ENCODE measurements around the gene FAM222B.

FAM222B gene

DNA sequence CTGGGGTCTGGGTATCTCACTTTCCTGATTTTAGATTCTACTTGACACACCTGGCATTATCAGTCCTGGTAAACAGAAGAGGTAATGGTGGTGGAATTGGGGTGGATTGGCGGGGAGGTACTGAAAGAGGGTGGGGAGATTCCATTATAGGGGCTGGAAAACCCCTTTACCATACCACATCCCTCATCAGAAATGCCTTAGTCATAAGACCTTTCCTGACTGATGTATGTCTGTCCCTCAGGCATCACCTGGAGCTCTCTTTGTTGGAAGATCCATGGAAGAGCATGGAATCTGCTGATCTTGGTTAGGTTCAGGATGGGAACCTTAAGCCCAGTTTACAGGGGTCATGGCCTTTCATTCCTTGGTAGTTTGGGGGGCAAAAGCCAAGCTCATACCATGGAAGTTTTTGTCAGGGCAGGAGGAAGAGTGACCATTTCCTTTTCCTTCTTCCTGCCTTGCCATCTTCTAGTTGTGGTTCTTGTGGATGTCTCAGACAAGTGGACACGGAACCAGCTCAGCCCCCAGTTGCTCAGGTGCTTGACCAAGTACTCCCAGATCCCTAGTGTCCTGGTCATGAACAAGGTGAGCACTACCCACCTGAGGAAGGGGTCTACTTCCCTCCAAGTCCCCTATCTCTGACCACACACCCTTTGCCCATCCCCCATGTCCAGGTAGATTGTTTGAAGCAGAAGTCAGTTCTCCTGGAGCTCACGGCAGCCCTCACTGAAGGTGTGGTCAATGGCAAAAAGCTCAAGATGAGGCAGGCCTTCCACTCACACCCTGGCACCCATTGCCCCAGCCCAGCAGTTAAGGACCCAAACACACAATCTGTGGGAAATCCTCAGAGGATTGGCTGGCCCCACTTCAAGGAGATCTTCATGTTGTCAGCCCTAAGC, 15.6 kb upstream of the FAM222B start:
- 0 out of 2 replicates have a peak, but pooled peaks cover 2% of the 10 kb centered on the region for H3F3A ChIP-seq (ENCODE audit: control insufficient read depth, insufficient read depth)
- H3K36me3 ChIP-seq (ENCODE audit: control insufficient read depth, low read length) = peaks cover 35% of the 10 kb centered on the region
- no peak overlapping the region for H3K4me3 ChIP-seq (ENCODE audit: low read length)
- peaks cover 18% of the 10 kb centered on the region for H3K4me1 ChIP-seq (ENCODE audit: control insufficient read depth, low read length)
- no peaks in the 10 kb centered on the region for H4K20me1 ChIP-seq (ENCODE audit: control insufficient read depth, insufficient read depth, low read depth, low read length)
- no peaks in the 10 kb centered on the region for H3K9me2 ChIP-seq (replicated peaks; ENCODE audit: control insufficient read depth, low read length)
- H3K79me2 ChIP-seq (ENCODE audit: control insufficient read depth, low read length) = peaks cover 24% of the 10 kb centered on the region
- H3K4me2 ChIP-seq (ENCODE audit: low read length) = no peak overlapping the region
- H3K27me3 ChIP-seq (ENCODE audit: control insufficient read depth, low read length) = no peaks in the 10 kb centered on the region
- no peaks in the 10 kb centered on the region for H3K9me3 ChIP-seq (ENCODE audit: control insufficient read depth, insufficient read depth, low read length)
- TF ChIP-seq, protein P1, sequence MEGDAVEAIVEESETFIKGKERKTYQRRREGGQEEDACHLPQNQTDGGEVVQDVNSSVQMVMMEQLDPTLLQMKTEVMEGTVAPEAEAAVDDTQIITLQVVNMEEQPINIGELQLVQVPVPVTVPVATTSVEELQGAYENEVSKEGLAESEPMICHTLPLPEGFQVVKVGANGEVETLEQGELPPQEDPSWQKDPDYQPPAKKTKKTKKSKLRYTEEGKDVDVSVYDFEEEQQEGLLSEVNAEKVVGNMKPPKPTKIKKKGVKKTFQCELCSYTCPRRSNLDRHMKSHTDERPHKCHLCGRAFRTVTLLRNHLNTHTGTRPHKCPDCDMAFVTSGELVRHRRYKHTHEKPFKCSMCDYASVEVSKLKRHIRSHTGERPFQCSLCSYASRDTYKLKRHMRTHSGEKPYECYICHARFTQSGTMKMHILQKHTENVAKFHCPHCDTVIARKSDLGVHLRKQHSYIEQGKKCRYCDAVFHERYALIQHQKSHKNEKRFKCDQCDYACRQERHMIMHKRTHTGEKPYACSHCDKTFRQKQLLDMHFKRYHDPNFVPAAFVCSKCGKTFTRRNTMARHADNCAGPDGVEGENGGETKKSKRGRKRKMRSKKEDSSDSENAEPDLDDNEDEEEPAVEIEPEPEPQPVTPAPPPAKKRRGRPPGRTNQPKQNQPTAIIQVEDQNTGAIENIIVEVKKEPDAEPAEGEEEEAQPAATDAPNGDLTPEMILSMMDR (IDR thresholded peaks at IDR 0.05; ENCODE audit: low read depth, low read length, poor library complexity, severe bottlenecking) = no peak
- TF ChIP-seq EZH2phosphoT487 (IDR thresholded peaks at IDR 0.05; ENCODE audit: borderline replicate concordance, low read length) = no peak
- no peak overlapping the region for H3K27ac ChIP-seq (ENCODE audit: low read depth, low read length)

GRCh38 chr17:28856028-28856574, 13.5 kb upstream of the FAM222B start:
- peaks cover 24% of the 10 kb centered on the region for H3K79me2 ChIP-seq (ENCODE audit: control insufficient read depth, low read length)
- no peaks in the 10 kb centered on the region for H3K9me3 ChIP-seq (ENCODE audit: control insufficient read depth, insufficient read depth, low read length)
- peaks cover 29% of the 10 kb centered on the region for H3K36me3 ChIP-seq (ENCODE audit: control insufficient read depth, low read length)
- TF ChIP-seq EZH2phosphoT487 (IDR thresholded peaks at IDR 0.05; ENCODE audit: borderline replicate concordance, low read length) = no peak
- TF ChIP-seq, protein P1 (IDR thresholded peaks at IDR 0.05; ENCODE audit: low read depth, low read length, poor library complexity, severe bottlenecking) = no peak
- H4K20me1 ChIP-seq (ENCODE audit: control insufficient read depth, insufficient read depth, low read depth, low read length) = no peaks in the 10 kb centered on the region
- H3K27me3 ChIP-seq (ENCODE audit: control insufficient read depth, low read length) = no peaks in the 10 kb centered on the region
- H3K27ac ChIP-seq (ENCODE audit: low read depth, low read length) = no peak overlapping the region
- 0 out of 2 replicates have a peak, but pooled peaks cover 2% of the 10 kb centered on the region for H3F3A ChIP-seq (ENCODE audit: control insufficient read depth, insufficient read depth)
- peak overlapping the region; percentile 98 for H3K4me2 ChIP-seq (ENCODE audit: low read length)
- H3K4me3 ChIP-seq (ENCODE audit: low read length) = peak overlapping the region; percentile 91
- no peaks in the 10 kb centered on the region for H3K9me2 ChIP-seq (replicated peaks; ENCODE audit: control insufficient read depth, low read length)
- H3K4me1 ChIP-seq (ENCODE audit: control insufficient read depth, low read length) = peaks cover 18% of the 10 kb centered on the region

- peak overlapping the region; percentile 98 for H3K4me2 ChIP-seq (ENCODE audit: low read length)
- H3K9me3 ChIP-seq (ENCODE audit: control insufficient read depth, insufficient read depth, low read length) = no peaks in the 10 kb centered on the region
- peaks cover 26% of the 10 kb centered on the region for H3K36me3 ChIP-seq (ENCODE audit: control insufficient read depth, low read length)
- peaks cover 18% of the 10 kb centered on the region for H3K4me1 ChIP-seq (ENCODE audit: control insufficient read depth, low read length)
- peak overlapping the region; percentile 31; the same call in 1 of the 2 replicates for H3K27ac ChIP-seq (ENCODE audit: low read depth, low read length)
- H3F3A ChIP-seq (ENCODE audit: control insufficient read depth, insufficient read depth) = 0 out of 2 replicates have a peak, but pooled peaks cover 2% of the 10 kb centered on the region
- H4K20me1 ChIP-seq (ENCODE audit: control insufficient read depth, insufficient read depth, low read depth, low read length) = no peaks in the 10 kb centered on the region
- peaks cover 24% of the 10 kb centered on the region for H3K79me2 ChIP-seq (ENCODE audit: control insufficient read depth, low read length)
- no peak for TF ChIP-seq EZH2phosphoT487 (IDR thresholded peaks at IDR 0.05; ENCODE audit: borderline replicate concordance, low read length)
- H3K9me2 ChIP-seq (replicated peaks; ENCODE audit: control insufficient read depth, low read length) = no peaks in the 10 kb centered on the region
- no peaks in the 10 kb centered on the region for H3K27me3 ChIP-seq (ENCODE audit: control insufficient read depth, low read length)
- H3K4me3 ChIP-seq (ENCODE audit: low read length) = peak overlapping the region; percentile 91
These were observed 12.7 kb upstream of the FAM222B start for GRCh38 chr17:28855336-28855679.

Data from DOHH2 (cell line).